Measurements from ENCODE around the gene CD200R1. TPM values are rescaled to one million over a fixed set of nuclear protein-coding genes. Genes with fewer than 3 reads are reported as not detected.
A peak's percentile ranks its signal among the peaks of the same experiment; 100 is the strongest.

CD200R1 gene, protein sequence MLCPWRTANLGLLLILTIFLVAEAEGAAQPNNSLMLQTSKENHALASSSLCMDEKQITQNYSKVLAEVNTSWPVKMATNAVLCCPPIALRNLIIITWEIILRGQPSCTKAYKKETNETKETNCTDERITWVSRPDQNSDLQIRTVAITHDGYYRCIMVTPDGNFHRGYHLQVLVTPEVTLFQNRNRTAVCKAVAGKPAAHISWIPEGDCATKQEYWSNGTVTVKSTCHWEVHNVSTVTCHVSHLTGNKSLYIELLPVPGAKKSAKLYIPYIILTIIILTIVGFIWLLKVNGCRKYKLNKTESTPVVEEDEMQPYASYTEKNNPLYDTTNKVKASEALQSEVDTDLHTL
- polyA plus RNA-seq (2013, experiment 1 of 2; ENCODE audit: insufficient read length): not detected
- polyA plus RNA-seq (2013, experiment 2 of 2; ENCODE audit: insufficient read length): not detected

- DNase-seq: no peak
These were observed at the start of gene CD200R1 for GRCh38 chr3:112974894-112975293. TSS of gene CD200R1 (minus strand) at chr3:112975103. CDS start at chr3:112974857, 246 bp downstream.

DNA sequence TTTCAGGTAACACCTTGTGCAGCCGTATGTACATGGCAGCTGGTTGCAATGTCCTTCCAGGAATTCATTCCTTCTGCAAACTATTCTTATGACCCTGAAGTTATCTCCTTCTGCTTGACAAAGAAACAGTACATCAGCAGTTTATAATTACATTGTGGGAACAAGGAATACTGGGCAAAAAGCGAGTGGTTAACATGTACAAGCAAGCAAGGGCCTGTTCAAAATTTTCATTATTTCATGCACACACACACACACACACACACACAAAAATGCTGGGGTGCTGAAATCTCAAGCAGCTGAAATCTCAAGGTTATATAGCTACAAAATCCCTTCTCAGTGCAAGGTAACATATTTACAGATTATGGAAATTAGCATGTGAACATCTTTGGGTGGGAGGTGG lies 46.6 kb upstream of the CD200R1 start:
- DNase-seq: no peak

- peak; percentile 95 for DNase-seq
These were observed 44.6 kb upstream of the CD200R1 start for GRCh38 chr3:113019182-113020137.

GRCh38 chr3:113018536-113019181 lies 43.8 kb upstream of the CD200R1 start:
- peak; percentile 15 for DNase-seq

- DNase-seq: no peak
These were observed 38.7 kb upstream of the CD200R1 start for GRCh38 chr3:113013593-113013992.

GRCh38 chr3:113008117-113008516 lies 33.2 kb upstream of the CD200R1 start:
- DNase-seq: peak; percentile 2

- DNase-seq: no peak
These were observed 31.6 kb upstream of the CD200R1 start for GRCh38 chr3:113006359-113007056.

- no peak for DNase-seq
These were observed 30.7 kb upstream of the CD200R1 start for GRCh38 chr3:113005611-113006010.

- no peak for DNase-seq
These were observed 27.8 kb upstream of the CD200R1 start for GRCh38 chr3:113002679-113003078.

- DNase-seq: no peak
These were observed 27.1 kb upstream of the CD200R1 start for GRCh38 chr3:113002037-113002436.

DNA sequence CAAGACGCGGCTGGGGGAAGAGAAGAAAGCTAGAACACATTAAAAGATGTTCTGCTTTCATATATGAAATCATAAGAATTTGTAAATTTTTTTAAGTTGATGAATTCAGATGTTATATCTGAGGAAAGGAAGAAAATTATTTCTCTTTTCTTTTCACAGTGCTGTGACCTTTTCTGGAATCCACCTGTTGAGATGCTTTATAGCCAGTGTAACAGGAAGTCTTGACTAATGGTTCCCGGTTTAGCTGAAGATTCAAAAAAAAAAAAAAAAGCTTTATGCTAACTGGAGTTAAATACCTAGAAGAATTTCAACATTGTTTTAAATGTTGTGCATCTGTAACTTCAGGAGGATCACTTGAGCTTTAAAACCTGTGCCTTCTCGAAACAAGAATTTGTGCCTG lies 25.8 kb upstream of the CD200R1 start:
- DNase-seq: no peak

DNA sequence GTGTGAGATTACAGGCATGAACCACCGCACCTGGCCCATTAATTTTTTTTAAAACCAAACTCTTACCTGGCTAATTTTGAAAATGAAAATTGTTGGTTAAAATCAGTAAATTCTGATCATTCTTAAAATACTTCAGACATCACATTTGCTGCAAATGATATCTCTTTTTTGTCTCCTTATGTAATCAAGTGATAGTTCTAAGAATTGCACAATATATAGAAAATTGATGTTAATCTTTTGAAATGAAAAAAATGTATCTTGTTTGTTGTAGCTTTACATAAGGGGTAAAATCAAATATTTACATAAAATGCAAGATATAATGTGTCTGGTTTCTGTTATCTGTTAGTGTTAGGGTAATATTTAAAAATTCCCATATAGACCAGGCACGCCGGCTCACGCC lies 20.9 kb upstream of the CD200R1 start:
- DNase-seq: no peak

DNA sequence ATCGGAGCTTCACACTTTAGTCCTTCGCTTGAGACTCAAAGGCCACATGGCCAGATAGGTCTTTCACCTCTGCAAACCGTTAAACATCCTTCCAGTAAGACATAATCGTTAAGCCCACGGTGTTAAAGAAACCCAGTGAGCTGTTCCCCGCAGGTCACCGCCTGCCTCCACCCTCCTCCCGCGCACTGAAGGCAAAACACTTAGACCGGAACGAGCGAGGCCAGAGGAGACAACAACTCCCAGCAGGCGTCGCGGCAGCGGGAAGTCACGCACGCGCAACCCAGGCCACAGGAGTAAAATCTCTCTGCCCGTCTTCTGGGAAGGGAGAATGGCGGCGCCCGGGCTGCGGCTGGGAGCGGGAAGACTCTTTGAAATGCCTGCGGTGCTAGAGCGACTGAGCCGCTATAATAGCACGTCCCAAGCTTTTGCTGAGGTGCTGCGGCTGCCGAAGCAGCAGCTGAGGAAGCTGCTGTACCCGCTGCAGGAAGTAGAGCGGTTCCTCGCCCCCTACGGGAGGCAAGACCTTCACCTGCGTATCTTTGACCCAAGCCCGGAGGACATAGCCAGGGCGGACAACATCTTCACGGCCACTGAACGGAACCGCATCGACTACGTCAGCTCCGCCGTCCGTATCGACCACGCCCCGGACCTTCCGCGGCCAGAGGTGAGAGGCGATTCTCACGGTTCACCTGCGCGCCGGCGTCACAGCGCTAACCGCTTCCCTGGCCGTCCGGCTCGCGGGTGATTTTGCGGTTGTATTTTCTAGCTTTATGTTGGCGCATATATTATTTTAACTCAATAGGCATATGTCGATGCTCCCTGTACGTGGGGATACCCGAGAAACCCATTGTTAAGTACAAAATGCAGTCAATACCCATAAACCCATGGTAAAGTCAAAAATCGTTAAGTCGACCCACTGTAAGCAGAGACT lies 16.0 kb upstream of the CD200R1 start, which contains the start of gene GTPBP8:
Gene GTPBP8, plus strand, starts transcription at position 313 of the 931 bp plus-strand sequence. Its CDS starts 16 bp downstream, at position 329.
- DNase-seq: peak; percentile 87

DNA sequence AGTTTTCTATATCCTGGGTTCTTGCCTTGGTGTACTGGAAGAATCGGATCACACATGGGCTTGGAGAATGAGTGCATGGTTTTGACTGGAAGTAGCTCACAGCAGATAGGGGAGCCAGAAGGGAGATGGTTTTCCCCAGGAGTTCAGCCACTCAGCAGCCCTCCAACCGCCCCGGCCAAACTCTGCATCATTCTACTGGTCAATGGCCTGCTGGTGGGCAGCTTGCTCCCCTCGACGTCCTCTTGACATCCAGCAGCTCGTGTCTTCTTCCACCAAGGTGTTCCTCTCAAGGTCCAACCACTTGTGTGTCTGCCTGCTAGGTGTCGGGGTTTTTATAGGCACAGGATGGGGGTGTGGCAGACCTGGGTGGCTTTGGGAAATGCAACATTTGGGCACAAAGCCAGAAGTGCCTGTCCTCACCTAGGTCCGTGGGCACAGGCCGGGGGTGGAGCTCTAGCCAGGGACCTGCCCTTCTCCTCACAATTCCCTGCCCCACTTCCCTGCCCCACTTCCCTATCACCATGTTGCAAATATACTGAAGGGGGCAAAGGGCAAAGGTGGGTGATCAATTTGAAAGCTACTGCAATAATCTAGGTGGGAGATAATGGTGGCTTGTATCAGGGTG lies 12.9 kb upstream of the CD200R1 start:
- DNase-seq: no peak

- no peak for DNase-seq
These were observed 9.6 kb upstream of the CD200R1 start for GRCh38 chr3:112984485-112984884.

DNA sequence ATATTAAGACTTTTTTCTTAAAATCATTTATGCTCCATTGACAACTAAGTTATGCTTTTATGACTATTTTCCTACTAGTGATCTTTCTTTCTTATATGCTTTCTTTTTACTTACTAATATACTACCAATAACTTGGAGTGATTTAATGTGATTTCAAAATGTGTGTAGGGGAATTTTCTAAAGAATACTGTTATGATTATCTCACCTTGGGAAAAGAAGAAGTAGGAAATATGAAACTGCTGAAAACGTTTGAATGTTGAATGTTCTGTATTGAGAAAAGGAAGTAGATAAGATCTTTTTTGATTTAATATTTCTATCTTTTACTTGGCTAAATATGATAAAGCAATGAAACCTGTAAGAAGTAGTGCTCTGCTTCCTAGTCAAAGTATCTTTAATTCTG lies 7.8 kb upstream of the CD200R1 start:
- DNase-seq: no peak

DNA sequence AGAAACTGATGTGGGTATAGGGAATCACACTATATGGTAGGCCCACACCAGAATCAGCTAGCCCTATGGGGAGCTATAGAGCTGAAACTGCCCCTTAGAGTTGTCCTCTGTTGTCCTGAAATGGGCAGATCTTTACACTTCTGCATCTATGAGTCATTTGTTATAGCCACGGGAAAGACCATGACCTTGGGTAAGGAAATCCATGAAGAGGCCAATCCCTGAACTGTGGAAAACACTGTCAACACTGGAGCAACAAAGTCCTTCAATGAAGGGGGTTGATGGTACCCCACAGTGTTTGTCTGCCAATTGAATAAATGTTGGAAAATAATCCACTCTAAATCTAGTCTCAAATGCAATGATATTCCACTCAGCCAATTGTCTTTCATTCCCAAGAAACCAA lies 5.2 kb upstream of the CD200R1 start:
- no peak for DNase-seq

DNA sequence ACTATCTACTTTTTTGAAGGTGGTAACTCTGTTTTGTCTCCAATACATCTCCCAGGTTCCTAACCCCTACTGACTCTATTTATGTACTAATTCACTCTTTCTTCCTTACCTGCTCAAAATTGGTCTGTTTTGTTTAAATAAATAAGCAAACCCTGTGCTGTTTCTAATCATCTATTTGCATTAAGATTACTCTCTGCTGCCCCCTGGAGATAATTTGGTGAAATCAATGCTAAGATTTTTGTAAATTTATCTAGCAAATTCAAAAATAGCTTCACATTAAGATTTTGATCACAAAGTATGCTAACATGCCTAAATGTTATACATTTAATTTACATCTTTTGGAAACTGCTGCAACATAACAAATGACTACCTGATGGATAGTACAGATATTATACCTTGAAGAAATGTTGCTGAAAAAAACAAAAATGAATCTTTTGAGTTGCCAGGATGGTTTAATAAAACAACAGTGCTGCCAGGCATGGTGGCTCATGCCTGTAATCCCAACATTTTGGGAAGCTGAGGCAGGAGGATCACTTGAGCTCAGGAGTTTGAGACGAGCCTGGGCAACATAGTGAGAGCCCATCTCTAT lies 4.4 kb upstream of the CD200R1 start:
- peak; percentile 40 for DNase-seq

- DNase-seq: no peak
These were observed 2.0 kb upstream of the CD200R1 start for GRCh38 chr3:112976953-112977352.

DNA sequence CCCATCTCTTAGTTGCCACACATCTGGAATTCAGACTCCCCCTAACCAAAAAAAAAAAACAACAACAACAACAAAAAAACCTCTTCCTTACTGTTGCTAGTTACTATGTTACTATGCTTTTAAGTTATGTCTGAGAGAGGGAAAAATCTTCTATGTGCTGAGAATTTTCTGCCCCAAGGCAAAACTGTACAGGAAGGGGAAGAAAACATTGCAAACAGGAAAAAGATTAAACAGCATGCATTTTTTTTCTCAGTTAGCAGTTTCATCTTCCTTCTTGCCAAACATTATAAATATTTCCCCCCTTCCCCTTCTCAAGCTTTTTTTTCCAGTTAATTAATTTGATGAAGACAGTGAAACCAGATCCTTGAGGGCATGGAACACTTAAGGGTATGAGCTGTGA lies 1.1 kb upstream of the CD200R1 start:
- DNase-seq: no peak

All from fibroblast of skin of scalp (primary cell).